K562 (cell line): ENCODE results near the gene CCDC50. TPM values are rescaled to one million over a fixed set of nuclear protein-coding genes. Genes with fewer than 3 reads are reported as not detected.

Source experiments
- BCL6 ChIP-seq: fragments of 250-450 bp; sonication (Bioruptor Pico); IDR thresholded peaks from 2 replicates; pipeline ENCODE4 v1.4.0; 2020
- CREB1 ChIP-seq, 2 experiments: sonication (generic) in 1 of 2; formaldehyde crosslinking in 1 of 2; IDR thresholded peaks; 2 replicates each; pipeline versions ENCODE4 v1.6.1 to v1.8.0; 2012 to 2022; ENCODE audit warnings: inconsistent platforms in 1 of 2, mild to moderate bottlenecking in 1 of 2, missing genetic modification reagents in 1 of 2, moderate library complexity in 1 of 2
- DPF2 ChIP-seq: fragments of 450-650 bp; IDR thresholded peaks from 2 replicates; pipeline ENCODE4 v1.6.1; 2016
- GTF2F1 ChIP-seq: IDR thresholded peaks from 2 replicates; pipeline ENCODE4 v1.6.1; 2011; ENCODE audit warnings: low read depth, low read length, improper control_type of control experiment
- IRF2 ChIP-seq: sonication (generic); formaldehyde crosslinking; IDR thresholded peaks from 2 replicates; pipeline ENCODE4 v1.8.1; 2022; ENCODE audit warnings: mild to moderate bottlenecking, missing genetic modification reagents
- MBD2 ChIP-seq: sonication (generic); IDR thresholded peaks from 2 replicates; pipeline ENCODE4 v1.6.1; 2016; ENCODE audit warnings: low read depth, borderline replicate concordance
- SLC30A9 ChIP-seq: fragments of 250-450 bp; sonication (Bioruptor Pico); IDR thresholded peaks from 2 replicates; pipeline ENCODE4 v1.8.0; 2022; ENCODE audit warnings: mild to moderate bottlenecking, moderate library complexity
- SREBF1 ChIP-seq: fragments of 150-350 bp; IDR thresholded peaks from 2 replicates; pipeline ENCODE4 v1.6.1; 2014; ENCODE audit warnings: antibody characterized with exemption, low read depth, low read length, borderline replicate concordance
- SREBF2 ChIP-seq: sonication (generic); formaldehyde crosslinking; IDR thresholded peaks from 2 replicates; pipeline ENCODE4 v1.4.0; 2020; ENCODE audit warnings: mild to moderate bottlenecking, missing genetic modification reagents
- SRSF7 ChIP-seq: fragments of 200-400 bp; formaldehyde crosslinking; optimal IDR thresholded peaks from 2 replicates; pipeline ENCODE3; 2017; ENCODE audit warnings: mild to moderate bottlenecking, low read depth, low read length
- STAG1 ChIP-seq: sonication (generic); formaldehyde crosslinking; IDR thresholded peaks from 2 replicates; pipeline ENCODE4 v1.5.0; 2020; ENCODE audit warnings: missing genetic modification reagents, borderline replicate concordance
- TAF1 ChIP-seq: IDR thresholded peaks from 2 replicates; pipeline ENCODE4 v1.6.1; 2011; ENCODE audit warnings: mild to moderate bottlenecking, low read length, moderate library complexity; ENCODE audit not compliant: insufficient read depth, control insufficient read depth, severe bottlenecking; ENCODE audit errors: extremely low read depth
- TRIM24 ChIP-seq, 2 experiments: fragments of 450-650 bp; IDR thresholded peaks; 2 replicates each; pipeline ENCODE4 v1.6.1; 2016
- ZEB2 ChIP-seq: fragments of 450-650 bp; IDR thresholded peaks from 2 replicates; pipeline ENCODE4 v1.6.1; 2016
- ZFP1 ChIP-seq: fragments of 450-650 bp; formaldehyde crosslinking; IDR thresholded peaks from 2 replicates; pipeline ENCODE4 v1.4.0; 2020; ENCODE audit warnings: mild to moderate bottlenecking, mixed read lengths
- ZNF124 ChIP-seq: sonication (generic); formaldehyde crosslinking; IDR thresholded peaks from 2 replicates; pipeline ENCODE4 v1.8.1; 2022; ENCODE audit warnings: missing genetic modification reagents
- ZNF311 ChIP-seq: fragments of 250-450 bp; sonication (Bioruptor Pico); IDR thresholded peaks from 2 replicates; pipeline ENCODE4 v1.4.0; 2020; ENCODE audit warnings: mild to moderate bottlenecking, moderate library complexity
- ZNF316 ChIP-seq: fragments of 450-650 bp; IDR thresholded peaks from 2 replicates; pipeline ENCODE4 v1.6.1; 2016
- ZNF436 ChIP-seq: fragments of 250-450, 450-650 bp; sonication (Bioruptor Pico); formaldehyde crosslinking; IDR thresholded peaks from 2 replicates; pipeline ENCODE4 v1.7.0; 2020; ENCODE audit warnings: mild to moderate bottlenecking
- ZSCAN29 ChIP-seq: fragments of 450-650 bp; IDR thresholded peaks from 2 replicates; pipeline ENCODE4 v1.6.1; 2017
- ZSCAN32 ChIP-seq: fragments of 450-650 bp; formaldehyde crosslinking; IDR thresholded peaks from 2 replicates; pipeline ENCODE4 v1.4.0; 2020; ENCODE audit warnings: mild to moderate bottlenecking, moderate library complexity
- polyA plus RNA-seq, 8 experiments: library from polyadenylated mRNA; depleted of rRNA in 4 of 8; stranded (reverse) in 5 of 8; unstranded in 3 of 8; fragments of >200 nt; fragmentation: Nextera tagmentation in 2 of 8; fragmentation: Illumina TruSeq in 1 of 8; extraction: Ambion mirVana in 2 of 8; extraction: Trizol in 1 of 8; gene quantifications; 2 replicates each; pipeline versions ENCODE4 v1.2.1 to v1.2.3, GENCODE V29; 2011 to 2014; ENCODE audit warnings: inconsistent platforms in 1 of 8, missing spikeins in 1 of 8
- total RNA-seq, 7 experiments: library from RNA; depleted of rRNA in 6 of 7; stranded (reverse); fragments of >200 nt in 6 of 7; fragmentation: Illumina TruSeq in 2 of 7; extraction: Trizol in 2 of 7; gene quantifications; 2 replicates each; pipeline versions ENCODE4 v1.2.1 to v1.2.3, GENCODE V29; 2011 to 2021; ENCODE audit warnings: low replicate concordance in 1 of 7
- TF ChIP-seq, protein P1 (sequence below), 2 experiments: fragments of 450-650 bp; IDR thresholded peaks; 2 replicates each; pipeline ENCODE4 v1.6.1; 2018; ENCODE audit warnings: mild to moderate bottlenecking in 2 of 2, low read depth in 1 of 2; ENCODE audit not compliant: partially characterized antibody in 2 of 2
- TF ChIP-seq, protein P2 (sequence below): fragments of 250-450 bp; sonication (Bioruptor Pico); IDR thresholded peaks from 2 replicates; pipeline ENCODE4 v1.8.0; 2021; ENCODE audit warnings: moderate library complexity, mild to moderate bottlenecking, inconsistent platforms
- TF ChIP-seq, protein P3 (sequence below): sonication (generic); formaldehyde crosslinking; IDR thresholded peaks from 2 replicates; pipeline ENCODE4 v1.8.0; 2022; ENCODE audit warnings: mild to moderate bottlenecking, missing genetic modification reagents
- TF ChIP-seq, protein P4 (sequence below), 2 experiments: fragments of 450-650 bp; IDR thresholded peaks; 2 replicates each; pipeline ENCODE4 v1.6.1; 2016

CCDC50 gene
- total and polyA plus RNA-seq, 9 of the 15 experiments (the other 6 are each of a cell fraction or from before 2014, with no cell fraction given), result 8.4 to 63.4 (median 40.4) TPM

DNA sequence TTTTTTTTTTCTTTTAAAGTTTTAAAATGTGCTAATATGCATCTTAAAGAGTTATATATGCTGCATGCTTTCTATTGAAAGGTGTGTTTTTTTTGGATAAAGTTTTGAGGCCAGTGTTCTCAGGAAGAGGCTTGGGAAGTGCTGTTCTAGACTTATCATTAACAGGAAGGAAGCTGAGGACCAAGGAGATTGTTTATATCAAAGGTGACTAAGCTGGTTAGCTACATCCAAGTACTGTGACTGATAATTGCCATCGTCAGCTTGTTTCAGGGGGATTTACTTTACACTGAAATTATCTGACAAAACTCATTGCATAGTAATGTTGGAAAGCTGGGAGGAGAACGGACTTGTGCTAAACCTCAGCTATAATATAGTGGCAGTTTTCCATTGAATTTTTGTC, 37.5 kb downstream of the CCDC50 start (continued):
- TF ChIP-seq ZEB2 (no peak), BCL6 (CRISPR knock-in tag) (no peak), MBD2 (no peak), ZFP1 (no peak), ZNF311 (CRISPR knock-in tag) (no peak), ZSCAN29 (no peak), IRF2 (no peak), SREBF1 (no peak), TRIM24 (IDR thresholded peaks at IDR 0.05) (no peak), DPF2 (peak; percentile 41; the same call in 1 of the 2 replicates), ZNF124 (CRISPR knock-in tag) (no peak), ZNF316 (peak; percentile 96), ZSCAN32 (no peak), SLC30A9 (CRISPR knock-in tag) (no peak), TAF1 (no peak), ZNF436 (CRISPR knock-in tag) (no peak), SREBF2 (no peak), STAG1 (no peak), GTF2F1 (no peak), SRSF7 (no peak), CREB1 (IDR thresholded peaks at IDR 0.05) (no peak), CREB1 (CRISPR knock-in tag; IDR thresholded peaks at IDR 0.05) (no peak)
- TF ChIP-seq, protein P1, sequence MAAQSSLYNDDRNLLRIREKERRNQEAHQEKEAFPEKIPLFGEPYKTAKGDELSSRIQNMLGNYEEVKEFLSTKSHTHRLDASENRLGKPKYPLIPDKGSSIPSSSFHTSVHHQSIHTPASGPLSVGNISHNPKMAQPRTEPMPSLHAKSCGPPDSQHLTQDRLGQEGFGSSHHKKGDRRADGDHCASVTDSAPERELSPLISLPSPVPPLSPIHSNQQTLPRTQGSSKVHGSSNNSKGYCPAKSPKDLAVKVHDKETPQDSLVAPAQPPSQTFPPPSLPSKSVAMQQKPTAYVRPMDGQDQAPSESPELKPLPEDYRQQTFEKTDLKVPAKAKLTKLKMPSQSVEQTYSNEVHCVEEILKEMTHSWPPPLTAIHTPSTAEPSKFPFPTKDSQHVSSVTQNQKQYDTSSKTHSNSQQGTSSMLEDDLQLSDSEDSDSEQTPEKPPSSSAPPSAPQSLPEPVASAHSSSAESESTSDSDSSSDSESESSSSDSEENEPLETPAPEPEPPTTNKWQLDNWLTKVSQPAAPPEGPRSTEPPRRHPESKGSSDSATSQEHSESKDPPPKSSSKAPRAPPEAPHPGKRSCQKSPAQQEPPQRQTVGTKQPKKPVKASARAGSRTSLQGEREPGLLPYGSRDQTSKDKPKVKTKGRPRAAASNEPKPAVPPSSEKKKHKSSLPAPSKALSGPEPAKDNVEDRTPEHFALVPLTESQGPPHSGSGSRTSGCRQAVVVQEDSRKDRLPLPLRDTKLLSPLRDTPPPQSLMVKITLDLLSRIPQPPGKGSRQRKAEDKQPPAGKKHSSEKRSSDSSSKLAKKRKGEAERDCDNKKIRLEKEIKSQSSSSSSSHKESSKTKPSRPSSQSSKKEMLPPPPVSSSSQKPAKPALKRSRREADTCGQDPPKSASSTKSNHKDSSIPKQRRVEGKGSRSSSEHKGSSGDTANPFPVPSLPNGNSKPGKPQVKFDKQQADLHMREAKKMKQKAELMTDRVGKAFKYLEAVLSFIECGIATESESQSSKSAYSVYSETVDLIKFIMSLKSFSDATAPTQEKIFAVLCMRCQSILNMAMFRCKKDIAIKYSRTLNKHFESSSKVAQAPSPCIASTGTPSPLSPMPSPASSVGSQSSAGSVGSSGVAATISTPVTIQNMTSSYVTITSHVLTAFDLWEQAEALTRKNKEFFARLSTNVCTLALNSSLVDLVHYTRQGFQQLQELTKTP (IDR thresholded peaks at IDR 0.05; ENCODE audit: low read depth in 1 of 2, partially characterized antibody in 2 of 2), result no peak
- TF ChIP-seq, protein P2, sequence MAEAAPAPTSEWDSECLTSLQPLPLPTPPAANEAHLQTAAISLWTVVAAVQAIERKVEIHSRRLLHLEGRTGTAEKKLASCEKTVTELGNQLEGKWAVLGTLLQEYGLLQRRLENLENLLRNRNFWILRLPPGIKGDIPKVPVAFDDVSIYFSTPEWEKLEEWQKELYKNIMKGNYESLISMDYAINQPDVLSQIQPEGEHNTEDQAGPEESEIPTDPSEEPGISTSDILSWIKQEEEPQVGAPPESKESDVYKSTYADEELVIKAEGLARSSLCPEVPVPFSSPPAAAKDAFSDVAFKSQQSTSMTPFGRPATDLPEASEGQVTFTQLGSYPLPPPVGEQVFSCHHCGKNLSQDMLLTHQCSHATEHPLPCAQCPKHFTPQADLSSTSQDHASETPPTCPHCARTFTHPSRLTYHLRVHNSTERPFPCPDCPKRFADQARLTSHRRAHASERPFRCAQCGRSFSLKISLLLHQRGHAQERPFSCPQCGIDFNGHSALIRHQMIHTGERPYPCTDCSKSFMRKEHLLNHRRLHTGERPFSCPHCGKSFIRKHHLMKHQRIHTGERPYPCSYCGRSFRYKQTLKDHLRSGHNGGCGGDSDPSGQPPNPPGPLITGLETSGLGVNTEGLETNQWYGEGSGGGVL (CRISPR knock-in tag), result no peak
- TF ChIP-seq, protein P3, sequence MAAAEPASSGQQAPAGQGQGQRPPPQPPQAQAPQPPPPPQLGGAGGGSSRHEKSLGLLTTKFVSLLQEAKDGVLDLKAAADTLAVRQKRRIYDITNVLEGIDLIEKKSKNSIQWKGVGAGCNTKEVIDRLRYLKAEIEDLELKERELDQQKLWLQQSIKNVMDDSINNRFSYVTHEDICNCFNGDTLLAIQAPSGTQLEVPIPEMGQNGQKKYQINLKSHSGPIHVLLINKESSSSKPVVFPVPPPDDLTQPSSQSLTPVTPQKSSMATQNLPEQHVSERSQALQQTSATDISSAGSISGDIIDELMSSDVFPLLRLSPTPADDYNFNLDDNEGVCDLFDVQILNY (CRISPR knock-in tag), result no peak
- TF ChIP-seq, protein P4, sequence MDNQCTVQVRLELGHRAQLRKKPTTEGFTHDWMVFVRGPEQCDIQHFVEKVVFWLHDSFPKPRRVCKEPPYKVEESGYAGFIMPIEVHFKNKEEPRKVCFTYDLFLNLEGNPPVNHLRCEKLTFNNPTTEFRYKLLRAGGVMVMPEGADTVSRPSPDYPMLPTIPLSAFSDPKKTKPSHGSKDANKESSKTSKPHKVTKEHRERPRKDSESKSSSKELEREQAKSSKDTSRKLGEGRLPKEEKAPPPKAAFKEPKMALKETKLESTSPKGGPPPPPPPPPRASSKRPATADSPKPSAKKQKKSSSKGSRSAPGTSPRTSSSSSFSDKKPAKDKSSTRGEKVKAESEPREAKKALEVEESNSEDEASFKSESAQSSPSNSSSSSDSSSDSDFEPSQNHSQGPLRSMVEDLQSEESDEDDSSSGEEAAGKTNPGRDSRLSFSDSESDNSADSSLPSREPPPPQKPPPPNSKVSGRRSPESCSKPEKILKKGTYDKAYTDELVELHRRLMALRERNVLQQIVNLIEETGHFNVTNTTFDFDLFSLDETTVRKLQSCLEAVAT (IDR thresholded peaks at IDR 0.05), result no peak
